Suppressor macrophage treated with lipopolysaccharide for 4 hours (primary cell): ENCODE measurements around the gene NANOS1.
"Not testable (repeated sequence)": the region's sequence is repeated elsewhere in the genome, so short reads cannot be mapped to it uniquely, and the experiment has no call there.

ENCODE experiments used
- DNase-seq: peaks from one replicate; pipeline ENCODE4 v3.0.0-alpha.2; 2020

The NANOS1 gene

DNA sequence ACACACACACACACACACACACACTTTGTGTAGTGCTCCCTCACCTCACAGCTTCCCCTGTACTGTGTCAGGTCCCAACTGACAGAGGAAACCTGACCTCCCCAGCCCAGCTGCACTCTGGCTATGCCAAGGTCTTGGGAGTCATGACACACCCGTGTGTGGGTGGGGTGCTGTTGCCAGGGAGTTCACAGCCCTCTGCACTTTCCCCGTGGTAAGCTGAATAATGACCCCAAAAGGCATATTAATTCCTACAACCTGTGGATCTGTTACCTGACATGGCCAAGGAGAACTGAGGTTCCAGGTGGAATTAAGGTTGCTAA lies 8.9 kb upstream of the NANOS1 start:
- peak; percentile 39 for DNase-seq

DNA sequence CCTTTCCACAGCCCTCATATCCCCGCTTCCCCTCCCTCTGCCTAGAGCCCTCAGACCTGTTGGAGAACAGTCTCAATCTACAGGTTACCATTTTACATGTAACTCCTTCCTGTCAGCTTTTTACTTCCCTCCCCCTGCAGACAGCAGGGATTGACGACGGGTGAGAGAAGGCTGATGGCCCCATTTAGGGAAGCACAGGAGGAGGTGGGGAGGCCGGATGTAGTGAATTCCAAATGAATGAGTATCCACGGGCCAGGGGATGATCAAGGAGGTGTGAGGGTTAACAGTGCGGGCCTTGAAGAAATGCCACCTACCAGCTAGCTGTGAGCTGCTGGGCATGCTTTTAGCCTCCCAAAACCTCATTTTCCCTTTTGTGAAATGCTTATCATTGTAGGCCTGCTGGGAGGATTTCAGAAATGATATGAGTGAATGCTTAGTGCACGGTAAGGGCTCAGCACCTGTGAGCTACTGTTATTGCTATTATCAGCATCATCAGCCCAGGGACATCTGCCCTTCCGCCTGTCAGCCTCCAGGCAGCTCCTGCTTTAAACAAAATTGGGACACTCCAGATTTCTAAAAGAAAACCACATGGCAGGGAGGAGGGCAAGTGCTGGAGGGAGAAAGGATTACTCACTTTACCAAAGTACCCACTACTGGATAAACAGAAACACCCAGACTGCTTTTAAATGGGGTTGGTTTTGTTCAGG lies 6.5 kb upstream of the NANOS1 start:
- no peak for DNase-seq

DNA sequence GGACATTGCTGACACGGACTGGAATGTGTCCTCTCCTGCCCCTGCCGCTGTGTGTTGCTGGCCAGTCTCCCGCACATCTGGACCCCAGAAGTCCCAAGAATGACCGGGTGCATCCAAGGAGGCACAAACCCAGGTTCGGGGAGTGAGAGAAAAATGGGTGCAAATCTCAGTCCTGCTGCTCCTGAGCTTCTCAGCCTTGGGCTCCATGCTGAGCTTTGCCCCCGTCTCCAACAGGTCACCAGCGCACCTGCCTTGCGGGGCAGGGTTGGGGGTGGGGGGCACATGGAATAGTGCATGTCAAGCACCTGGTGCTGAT lies 6.0 kb upstream of the NANOS1 start:
- no peak for DNase-seq

DNA sequence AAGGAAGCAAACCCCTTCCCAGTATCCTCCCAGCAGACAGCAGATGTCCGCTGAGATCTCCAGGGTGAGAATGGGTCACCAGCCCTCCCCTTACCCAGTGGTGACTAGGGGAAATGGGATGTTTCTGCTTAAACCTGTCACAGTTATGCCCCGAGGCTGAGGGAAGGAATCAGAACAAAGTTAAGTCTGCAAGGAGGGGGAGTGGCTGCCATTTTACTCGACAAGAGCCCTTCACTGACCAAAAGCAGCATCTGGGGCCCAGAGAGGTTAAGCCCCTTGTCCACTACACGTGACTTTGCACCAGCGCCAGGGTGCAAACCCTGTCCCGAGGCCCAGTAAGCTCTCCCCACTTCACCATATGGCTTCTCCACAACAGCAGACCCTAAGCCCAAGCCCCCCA lies 4.6 kb upstream of the NANOS1 start:
- no peak for DNase-seq

DNA sequence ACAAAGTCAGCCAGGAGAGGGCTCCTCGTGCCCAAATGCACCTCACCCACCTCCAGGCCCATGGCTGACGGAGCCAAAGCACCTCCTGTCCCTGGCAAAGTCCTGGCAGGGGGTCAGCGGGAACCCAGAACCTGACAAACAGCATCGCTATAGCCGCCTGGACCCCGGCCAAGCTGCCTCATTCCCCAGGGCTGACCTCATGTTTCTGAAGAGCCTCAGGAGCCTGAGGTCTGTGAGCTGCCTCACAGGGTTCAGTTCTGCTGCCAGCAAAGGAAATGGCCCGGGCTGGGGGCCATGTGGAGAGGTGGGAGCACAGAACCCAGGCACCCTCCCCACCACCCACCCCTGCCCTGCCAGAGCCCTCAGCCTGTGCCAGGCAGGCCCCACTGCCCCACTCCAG lies 4.2 kb upstream of the NANOS1 start:
- no peak for DNase-seq

DNA sequence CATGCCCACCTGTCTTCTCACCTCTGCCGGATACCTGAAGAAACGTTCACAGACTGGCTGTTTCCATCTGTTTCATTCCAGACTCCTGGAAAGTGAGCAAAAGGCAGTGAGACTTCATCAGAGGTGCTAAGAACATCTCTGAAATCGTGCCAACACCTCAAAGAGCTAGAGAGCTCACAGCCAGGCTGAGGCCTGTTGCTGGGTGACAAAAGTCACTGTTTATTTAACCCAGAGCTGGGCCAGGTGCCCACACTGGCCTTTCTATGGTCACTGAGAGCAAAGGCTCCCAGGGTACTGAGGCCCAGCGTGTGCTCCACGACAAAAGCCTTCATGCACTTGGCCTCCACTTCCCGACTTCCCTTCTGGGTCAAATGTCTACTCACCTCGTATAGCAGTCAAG lies 3.7 kb upstream of the NANOS1 start:
- DNase-seq = no peak

DNA sequence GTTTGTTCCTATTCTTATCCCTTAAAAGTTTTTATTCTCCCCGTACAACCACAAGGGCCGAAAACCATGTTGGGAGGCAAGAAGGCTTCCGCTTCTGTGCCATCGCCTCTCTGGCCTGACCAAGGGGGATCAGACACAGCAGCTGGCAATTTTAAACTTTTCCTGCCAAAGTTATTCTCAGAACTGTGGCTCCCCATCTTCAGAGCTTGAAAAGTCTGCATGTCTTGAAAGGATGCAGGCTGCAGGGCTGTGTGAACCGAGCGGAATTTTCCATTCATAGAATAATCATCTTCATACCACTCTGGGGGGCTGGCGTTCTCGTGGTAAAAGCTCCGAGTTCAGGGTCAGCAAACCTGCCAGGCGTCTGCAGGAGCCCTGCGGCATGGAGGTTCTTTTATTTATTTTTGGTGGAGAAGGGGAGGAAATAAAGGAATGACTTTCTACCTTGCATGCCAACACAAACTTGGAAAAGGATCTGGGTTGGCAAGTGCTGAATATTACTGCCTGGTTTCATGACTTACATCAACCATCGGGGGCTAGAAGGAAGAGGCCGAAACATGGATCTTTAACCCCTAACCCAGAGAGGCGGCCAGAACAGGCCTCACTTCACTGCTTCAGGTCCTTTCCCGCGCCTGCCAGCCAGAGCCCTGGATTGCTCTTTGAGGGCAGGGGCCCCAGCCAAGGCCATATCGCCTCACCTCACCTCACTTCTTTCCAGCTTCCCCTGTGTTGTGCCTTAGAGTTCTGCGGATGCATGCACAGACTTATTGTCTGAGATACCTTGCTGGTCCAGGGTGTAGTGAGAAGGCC lies 3.0 kb upstream of the NANOS1 start:
- DNase-seq = no peak

DNA sequence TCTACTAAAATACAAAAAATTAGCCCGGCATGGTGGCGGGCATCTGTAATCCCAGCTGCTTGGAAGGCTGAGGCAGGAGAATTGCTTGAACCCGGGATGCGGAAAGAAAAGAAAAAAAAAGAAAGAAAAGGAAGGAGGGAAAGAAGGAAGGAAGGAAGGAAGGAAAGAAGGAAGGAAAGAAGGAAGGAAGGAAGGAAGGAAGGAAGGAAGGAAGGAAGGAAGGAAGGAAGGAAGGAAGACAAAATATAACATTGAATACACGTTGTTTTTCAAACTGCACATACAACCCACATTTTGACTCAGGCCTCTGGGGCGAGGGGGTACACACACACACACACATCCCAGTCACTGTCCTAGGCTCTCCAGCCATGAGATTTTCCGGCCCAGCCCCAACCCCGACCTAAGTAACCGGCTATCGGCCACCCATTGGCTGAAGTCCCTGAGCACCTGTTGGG lies 1.0 kb upstream of the NANOS1 start:
- DNase-seq = not testable (repeated sequence)

DNA sequence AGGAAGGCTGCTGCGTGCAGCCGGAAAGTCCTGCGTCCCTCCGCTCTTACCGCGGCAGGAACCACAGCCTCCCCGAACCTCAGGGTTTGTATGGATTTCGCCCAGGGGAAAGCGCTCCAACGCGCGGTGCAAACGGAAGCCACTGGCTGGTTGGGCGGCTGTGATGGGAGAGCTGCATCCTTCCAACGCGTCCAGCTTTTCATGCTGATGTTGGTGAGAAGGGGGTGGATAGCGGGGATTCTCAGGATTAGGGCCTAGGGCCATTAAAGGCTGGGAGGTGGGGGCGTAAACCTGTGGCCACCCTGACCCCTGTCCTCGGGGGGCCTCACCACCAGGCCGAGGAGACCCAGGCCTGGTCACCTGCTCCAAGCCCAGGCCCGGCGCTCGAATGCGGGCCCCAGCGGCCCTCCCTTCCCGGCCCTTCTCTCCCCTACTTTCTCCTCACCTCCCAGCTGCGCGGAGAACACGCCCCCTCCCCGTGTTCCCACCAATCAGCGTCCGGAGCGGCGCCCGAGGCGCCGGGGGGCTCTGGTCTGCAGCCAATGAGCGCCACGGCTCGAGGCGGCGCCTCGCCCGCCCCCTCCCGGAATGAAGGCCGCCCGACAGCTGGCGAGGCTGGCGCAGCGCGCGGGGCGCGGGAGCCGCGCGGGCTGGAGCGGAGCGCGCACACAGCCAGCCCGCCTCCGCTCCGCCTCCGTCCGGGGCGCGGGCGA lies 458 bp upstream of the NANOS1 start:
- peak; percentile 90 for DNase-seq

DNA sequence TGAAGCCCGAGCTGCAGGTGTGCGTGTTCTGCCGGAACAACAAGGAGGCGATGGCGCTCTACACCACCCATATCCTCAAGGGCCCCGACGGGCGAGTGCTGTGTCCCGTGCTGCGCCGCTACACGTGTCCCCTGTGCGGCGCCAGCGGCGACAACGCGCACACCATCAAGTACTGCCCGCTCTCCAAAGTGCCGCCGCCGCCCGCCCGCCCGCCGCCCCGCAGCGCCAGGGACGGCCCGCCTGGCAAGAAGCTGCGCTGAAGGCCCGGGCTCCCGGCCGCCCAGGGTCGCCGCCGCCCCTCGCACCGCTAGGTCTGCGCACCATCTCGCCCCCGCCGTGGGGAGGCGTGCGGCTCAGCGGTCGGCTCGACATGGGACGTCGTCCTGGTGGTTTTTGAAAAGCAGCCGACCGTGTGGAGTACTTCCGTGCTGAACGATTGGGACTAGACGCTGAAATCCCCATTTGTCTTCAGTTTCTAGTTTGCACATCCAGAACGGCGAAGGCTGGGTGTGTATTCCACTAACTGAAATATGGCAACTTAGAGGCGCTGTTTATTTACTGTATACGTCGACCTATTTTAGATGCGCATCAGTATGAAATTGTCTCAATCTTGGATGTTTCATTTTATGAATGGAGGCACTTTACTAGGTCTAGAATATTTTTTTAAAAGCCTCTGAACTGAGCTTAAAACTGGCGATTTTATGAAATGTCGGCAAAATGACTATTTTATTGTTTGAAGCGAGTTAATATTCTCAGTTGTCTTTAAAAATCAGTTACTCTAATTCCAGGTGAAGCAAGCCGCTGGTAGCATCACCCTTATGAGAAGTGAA lies 1.1 kb downstream of the NANOS1 start:
- DNase-seq = peak; percentile 68

DNA sequence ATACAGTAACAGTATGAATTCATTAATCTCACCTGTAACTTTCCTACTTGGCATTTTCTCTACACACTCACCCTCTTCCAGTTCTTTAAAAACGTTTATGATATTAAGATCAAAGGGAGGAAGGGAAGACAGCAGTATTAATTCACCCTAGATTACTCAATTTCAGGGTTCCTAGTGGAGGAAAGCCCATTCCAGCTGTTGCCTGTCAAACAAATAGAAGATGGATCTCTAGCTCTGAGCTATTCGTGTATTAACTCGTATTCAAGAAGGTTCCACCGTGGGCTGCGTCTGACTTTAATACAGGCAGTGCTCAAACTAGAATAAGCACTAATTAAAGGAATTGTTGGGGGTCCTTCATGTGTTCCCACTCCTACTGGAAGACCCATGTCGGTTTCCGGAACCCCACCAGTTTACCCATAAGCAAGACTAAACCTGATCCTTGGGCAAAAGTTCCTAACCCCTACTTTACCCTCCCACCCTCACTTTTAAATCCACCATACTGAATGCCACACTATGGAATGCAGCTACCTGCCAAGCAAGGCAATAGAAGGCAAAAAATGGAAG lies 2.1 kb downstream of the NANOS1 start:
- no peak for DNase-seq

DNA sequence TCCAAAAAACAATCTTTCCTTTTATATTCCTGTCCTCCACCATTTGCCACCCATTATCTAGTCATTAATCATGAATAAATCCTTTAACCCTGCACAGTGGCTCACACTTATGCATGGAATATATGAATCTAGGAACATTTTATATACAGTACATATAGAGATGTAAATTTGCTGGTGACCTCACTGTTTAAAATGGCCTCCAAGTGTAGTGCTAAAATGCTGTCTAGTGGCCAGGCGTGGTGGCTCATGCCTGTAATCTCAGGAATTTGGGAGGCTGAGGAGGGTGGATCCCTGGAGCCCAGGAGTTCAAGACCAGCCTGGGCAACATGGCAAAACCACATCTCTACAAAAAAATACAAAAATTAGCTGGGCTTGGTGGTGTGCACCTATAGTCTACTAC lies 9.6 kb downstream of the NANOS1 start:
- DNase-seq = no peak

DNA sequence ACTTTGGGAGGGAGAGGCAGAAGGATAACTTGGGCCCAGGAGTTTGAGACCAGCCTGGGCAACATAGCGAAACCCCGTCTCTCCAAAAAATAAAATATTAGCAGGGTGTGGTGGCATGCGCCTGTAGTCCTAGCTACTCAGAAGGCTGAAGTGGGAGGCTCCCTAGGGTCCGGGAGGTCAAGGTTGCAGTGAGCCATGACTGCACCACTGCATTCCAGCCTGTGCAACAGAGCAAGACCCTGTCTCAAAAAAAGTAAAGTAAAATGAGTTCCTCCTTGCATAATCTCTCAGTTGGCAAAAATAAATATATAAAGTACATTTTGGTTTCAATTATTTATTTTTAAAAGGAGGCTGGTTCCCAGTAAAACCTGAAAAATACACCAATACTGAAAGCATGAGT lies 11.8 kb downstream of the NANOS1 start:
- no peak for DNase-seq

DNA sequence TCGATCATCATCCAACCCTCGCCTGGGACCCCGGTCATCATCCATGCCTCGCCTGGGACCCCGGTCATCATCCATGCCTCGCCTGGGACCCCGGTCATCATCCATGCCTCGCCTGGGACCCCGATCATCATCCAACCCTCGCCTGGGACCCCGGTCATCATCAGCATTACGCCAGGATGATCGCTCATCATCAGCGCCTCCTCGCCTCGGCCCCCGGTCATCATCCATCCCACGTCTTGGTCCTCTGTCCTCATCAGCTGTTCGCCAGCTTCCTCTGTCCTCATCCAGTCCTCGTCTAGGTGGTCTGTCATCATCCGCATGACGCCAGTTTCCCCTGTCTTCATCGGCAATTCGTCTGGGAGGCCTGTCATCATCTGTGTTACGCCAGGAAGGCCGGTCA lies 12.7 kb downstream of the NANOS1 start:
- no peak for DNase-seq

DNA sequence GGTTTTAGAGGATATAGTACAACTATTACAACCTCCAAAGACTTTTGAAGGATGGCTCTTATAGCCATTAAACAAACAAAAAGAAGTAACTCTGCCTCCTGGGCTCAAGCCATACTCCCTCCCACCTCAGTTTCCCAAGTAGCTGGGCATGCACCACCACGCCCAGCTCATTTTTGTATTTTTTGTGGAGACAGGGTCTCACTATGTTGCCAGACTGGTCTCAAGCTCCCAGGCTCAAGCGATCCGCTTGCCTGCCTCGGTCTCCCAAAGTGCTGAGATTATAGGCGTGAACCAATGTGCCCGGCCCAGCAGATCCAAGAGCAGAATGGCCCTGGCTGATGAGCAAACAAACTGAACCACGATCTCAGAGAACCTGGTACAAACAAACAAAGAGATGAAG lies 16.0 kb downstream of the NANOS1 start:
- DNase-seq = no peak

DNA sequence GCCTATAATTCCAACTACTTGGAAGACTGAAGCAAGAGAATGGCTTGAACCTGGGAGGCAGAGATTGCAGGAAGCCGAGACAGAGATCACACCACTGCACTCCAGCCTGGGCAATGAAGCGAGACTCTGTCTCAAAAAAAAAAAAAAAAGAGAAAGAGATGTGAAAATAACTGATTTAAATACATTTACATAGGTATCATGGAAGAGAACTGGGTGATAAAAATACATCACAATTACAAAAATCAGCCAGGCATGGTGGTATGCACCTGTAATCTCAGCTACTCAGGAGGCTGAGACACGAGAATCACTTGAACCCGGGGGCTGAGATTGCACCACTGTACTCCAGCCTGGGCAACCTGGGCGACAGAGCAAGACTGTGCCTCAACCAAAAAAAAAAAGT lies 19.8 kb downstream of the NANOS1 start:
- no peak for DNase-seq

DNA sequence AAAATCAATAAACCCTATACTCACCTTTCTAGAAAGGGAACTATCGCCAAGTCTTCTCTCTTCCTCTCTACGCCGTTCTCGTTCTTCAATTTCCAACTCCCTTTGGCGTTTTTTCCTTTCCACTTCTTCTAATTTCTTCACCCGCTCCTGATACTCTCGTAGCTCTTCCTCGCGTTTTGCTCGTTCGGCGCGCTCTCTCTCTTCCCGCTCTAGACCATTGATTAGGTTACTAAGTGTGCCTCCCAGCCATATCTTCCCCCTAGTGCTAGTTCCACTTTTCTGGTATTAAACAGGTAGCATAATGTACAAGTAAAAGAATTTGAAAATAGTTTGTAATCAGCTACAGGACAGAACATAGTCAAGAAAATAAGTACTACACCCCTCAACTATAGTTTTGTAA lies 20.3 kb downstream of the NANOS1 start:
- no peak for DNase-seq

DNA sequence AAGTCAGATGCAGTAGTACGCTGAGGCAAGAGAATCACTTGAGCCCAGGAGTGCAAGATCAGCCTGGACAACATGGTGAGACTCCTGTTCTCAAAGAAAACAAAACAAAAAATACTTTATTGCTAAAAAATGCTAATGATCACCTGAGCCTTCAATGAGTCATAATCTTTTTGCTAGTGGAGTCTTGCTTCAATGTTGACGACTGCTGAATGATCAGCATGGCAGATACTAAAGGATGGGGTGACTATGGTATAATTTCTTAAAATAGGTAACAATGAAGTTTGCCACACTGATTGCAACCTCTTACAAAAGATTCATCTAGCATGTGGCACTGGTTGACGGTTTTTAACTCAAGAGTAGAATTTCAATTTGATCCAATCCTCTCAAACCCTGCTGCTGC lies 22.3 kb downstream of the NANOS1 start:
- DNase-seq = no peak

DNA sequence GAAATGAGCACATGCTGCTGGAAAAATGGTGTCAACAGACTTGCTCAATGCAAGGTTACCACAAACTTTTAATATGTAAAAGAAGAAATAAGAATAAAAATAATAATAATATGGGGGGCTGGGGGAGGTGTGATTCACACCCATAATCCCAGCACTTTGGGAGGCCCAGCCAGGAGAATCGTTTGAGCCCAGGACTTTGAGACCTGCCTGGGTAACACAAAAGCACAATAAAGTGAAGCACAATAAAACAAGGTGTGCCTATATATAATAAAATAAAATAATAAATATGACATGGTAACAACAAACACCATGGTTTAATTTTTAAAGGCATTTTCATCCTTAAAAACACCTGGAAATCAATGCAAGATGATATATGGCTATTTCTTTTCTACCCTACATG lies 26.0 kb downstream of the NANOS1 start:
- no peak for DNase-seq

DNA sequence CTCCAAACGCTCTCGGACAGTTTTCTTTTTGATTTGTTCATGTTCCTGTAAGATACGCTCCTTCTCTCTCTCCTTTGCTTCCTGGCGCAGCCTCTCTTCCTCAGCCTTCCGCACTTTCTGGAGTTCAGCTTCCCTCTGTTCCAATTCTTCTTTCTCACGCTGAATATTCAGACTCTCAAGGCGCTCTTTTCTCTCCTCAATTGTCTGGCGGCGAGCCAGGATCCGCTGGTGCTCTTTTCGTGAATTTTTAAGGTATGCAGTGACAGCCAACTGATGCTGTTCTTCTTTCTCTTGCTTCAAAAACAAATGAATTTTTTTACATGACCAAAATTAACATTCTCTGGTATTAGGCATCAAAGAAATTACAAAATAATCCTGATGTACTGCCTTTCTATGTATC lies 28.5 kb downstream of the NANOS1 start:
- no peak for DNase-seq

DNA sequence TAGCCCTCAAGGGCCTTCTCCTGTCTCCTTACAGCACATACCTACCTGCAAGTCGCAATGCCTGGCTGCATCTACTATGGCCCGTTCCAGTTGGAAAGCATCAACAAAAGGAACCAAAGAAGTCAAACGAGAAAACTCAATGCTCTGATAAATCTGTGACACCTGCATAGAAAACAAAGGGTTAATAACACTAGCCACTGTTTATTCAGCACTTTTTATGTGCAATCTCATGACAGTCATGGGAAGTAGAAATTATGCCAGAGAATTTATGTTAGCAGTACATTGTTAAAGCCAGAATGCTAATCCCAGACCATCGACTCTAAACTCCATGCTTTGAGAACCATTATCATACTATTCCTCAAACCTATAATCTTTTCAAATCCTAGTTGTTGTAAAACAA lies 30.0 kb downstream of the NANOS1 start:
- DNase-seq = no peak

DNA sequence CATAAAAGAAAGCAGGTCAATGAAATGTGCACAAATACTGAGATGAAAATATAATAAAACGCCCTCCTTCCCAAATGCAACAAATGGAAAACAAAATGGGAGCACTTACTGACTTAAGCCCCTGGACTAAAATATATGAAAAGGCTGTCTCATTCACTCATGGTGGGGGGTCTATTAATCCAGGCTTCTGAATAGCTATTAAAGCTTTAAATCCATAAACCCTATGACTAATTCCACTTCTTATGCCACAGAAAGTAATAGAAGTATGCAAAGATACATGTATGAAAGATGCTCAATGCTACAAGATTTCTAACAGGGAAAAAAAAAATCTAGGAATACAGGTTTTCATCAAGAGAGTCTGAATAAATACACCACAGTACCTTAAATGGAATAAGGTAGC lies 30.6 kb downstream of the NANOS1 start:
- no peak for DNase-seq

DNA sequence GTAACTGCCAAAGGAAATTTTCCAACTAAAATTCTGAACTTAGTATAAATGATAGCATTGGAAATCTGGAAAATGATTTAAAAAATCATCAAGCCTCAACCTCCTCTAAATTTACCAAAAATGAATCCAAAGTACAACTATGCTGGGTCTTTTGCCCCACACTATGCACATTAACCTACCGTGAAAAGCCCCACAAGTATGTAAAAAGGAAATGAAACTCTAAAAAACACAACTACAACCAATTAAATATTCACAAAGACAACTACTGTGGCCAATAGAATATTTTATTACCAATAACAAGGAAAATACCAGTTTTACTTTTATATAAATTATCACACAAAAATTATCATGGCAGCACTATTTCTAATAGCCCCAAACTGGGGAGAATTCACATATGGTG lies 31.8 kb downstream of the NANOS1 start:
- no peak for DNase-seq
